ENCODE data around the gene VN1R5.

DNA sequence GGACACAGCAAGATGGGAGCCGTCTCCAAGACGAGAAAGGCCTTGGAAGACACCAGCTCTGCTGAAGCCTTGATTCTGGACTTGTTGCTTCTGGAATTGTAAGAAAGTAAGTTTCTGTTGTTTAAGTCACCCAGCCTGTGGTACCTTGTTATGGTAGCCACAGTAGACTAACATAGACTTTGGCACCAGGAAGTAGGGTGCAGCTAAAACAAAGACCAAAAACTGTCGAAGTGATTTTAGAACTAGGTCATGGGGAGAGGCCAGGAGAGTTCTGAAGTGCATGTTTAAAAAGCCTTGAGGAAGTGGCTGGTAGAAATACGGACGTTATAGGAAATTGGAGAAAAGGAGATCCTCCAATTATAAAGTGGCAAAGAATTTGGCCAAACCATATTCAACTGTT, 47.3 kb downstream of the VN1R5 start:
- TF ChIP-seq, protein P1, sequence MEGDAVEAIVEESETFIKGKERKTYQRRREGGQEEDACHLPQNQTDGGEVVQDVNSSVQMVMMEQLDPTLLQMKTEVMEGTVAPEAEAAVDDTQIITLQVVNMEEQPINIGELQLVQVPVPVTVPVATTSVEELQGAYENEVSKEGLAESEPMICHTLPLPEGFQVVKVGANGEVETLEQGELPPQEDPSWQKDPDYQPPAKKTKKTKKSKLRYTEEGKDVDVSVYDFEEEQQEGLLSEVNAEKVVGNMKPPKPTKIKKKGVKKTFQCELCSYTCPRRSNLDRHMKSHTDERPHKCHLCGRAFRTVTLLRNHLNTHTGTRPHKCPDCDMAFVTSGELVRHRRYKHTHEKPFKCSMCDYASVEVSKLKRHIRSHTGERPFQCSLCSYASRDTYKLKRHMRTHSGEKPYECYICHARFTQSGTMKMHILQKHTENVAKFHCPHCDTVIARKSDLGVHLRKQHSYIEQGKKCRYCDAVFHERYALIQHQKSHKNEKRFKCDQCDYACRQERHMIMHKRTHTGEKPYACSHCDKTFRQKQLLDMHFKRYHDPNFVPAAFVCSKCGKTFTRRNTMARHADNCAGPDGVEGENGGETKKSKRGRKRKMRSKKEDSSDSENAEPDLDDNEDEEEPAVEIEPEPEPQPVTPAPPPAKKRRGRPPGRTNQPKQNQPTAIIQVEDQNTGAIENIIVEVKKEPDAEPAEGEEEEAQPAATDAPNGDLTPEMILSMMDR (IDR thresholded peaks at IDR 0.05 in 8 of 11, conservative IDR thresholded peaks at IDR 0.05 in 3 of 11) = no peak
- TF ChIP-seq POLR2AphosphoS5 (IDR thresholded peaks at IDR 0.05) = no peak
